Bronchial epithelial cell (primary cell): ENCODE measurements around the gene CACNA1C. TPM values are rescaled to one million over a fixed set of nuclear protein-coding genes. Genes with fewer than 3 reads are reported as not detected.

Source experiments
- DNase-seq: peaks from one replicate; pipeline ENCODE4 v3.0.0-alpha.2; 2010; ENCODE audit warnings: low read depth
- FAIRE-seq: peaks from 2 replicates; lab custom pipeline; 2011; peaks lifted over from hg19 to GRCh38; lab: Jason Lieb, UNC
- H3K27me3 ChIP-seq: 2 replicates; pipeline ENCODE4 v1.5.1; 2011; ENCODE audit warnings: low read length; ENCODE audit not compliant: control insufficient read depth, insufficient read depth
- H3K36me3 ChIP-seq: 2 replicates; pipeline ENCODE4 v1.5.1; 2011; ENCODE audit warnings: low read length; ENCODE audit not compliant: control insufficient read depth, insufficient read depth
- H3K4me3 ChIP-seq: 2 replicates; pipeline ENCODE4 v1.5.1; 2011; ENCODE audit warnings: mild to moderate bottlenecking, low read depth, low read length, control low read depth
- CTCF ChIP-seq: IDR thresholded peaks from 2 replicates; pipeline ENCODE4 v1.5.1; 2011; ENCODE audit warnings: mild to moderate bottlenecking, moderate library complexity, low read length, control low read depth, inconsistent platforms; ENCODE audit not compliant: insufficient read depth, severe bottlenecking
- total RNA-seq: library from RNA; depleted of rRNA; stranded (reverse); fragments of >200 nt; gene quantifications from 2 replicates; pipeline ENCODE4 v1.2.1, GENCODE V29; 2014

Gene CACNA1C
- total RNA-seq, 1 donor from 2014 or later: not detected

GRCh38 chr12:2537868-2538541, 485.2 kb downstream of the CACNA1C start:
- Histone ChIP-seq H3K36me3 (no peaks in the 10 kb centered on the region), H3K4me3 (no peak overlapping the region), H3K27me3 (no peaks in the 10 kb centered on the region)
- FAIRE-seq: no peak
- DNase-seq: no peak
- no peak for TF ChIP-seq CTCF

- Histone ChIP-seq H3K27me3 (no peaks in the 10 kb centered on the region), H3K36me3 (no peaks in the 10 kb centered on the region), H3K4me3 (no peak overlapping the region)
- FAIRE-seq (no peak), DNase-seq (no peak)
- TF ChIP-seq CTCF: no peak
Measured at GRCh38 chr12:2539938-2540337, 487.2 kb downstream of the CACNA1C start.

GRCh38 chr12:2540535-2540941, 487.8 kb downstream of the CACNA1C start:
- no peak for FAIRE-seq
- Histone ChIP-seq H3K27me3 (no peaks in the 10 kb centered on the region), H3K36me3 (no peaks in the 10 kb centered on the region), H3K4me3 (no peak overlapping the region)
- DNase-seq: no peak
- no peak for TF ChIP-seq CTCF

GRCh38 chr12:2541631-2542204, 488.9 kb downstream of the CACNA1C start:
- no peak for DNase-seq
- no peaks in the 10 kb centered on the region for H3K36me3 ChIP-seq
- no peak for FAIRE-seq
- no peaks in the 10 kb centered on the region for H3K27me3 ChIP-seq
- TF ChIP-seq CTCF: no peak
- no peak overlapping the region for H3K4me3 ChIP-seq

GRCh38 chr12:2543801-2544200, 491.0 kb downstream of the CACNA1C start:
- FAIRE-seq: no peak
- no peaks in the 10 kb centered on the region for H3K36me3 ChIP-seq
- no peaks in the 10 kb centered on the region for H3K27me3 ChIP-seq
- DNase-seq: no peak
- no peak for TF ChIP-seq CTCF
- no peak overlapping the region for H3K4me3 ChIP-seq
